ENCODE data around the gene SCARB2.

DNA sequence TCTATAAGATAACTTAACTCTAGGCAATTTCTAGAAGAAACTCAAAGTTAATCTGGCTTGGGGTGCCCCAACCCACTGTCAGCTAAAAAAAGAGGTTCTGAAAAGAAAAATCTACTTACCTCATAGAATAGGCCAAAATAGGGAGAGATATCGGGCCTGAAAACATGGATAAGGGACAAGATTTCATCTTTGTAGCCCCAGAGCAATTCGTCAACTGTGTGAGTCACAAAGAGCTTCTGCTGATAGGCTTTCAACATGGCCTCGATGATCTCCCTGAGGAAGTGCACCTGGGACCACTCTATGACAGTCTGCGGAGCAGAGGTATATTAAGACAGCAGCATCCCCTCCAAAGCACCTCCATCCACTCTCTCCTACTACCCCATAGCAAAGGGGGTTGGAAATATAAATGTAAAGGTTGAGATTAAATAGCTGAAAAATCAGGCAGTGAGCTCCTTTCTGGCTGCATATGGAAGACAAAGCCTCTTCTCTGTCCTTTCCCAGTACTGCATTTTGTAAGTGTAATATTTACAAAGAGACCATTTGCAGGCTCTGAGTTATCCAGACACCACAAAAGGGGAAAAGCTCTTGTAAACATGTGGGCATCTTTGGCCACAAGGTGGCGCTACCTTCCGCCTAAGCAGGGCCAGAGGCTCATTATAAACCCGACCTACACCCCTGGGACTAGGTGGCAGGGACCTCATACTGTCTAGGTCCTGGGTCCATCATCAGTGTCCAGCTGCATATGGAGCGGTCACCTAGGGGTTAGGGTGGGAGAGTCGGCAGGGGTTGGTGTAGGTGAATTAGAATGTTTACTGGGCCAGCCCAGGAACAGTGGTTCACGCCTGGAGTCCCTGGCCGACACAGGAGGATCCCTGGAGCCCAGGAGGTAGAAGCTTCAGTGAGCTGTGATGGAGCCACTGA lies 34.0 kb downstream of the SCARB2 start:
- TF ChIP-seq, protein P1, sequence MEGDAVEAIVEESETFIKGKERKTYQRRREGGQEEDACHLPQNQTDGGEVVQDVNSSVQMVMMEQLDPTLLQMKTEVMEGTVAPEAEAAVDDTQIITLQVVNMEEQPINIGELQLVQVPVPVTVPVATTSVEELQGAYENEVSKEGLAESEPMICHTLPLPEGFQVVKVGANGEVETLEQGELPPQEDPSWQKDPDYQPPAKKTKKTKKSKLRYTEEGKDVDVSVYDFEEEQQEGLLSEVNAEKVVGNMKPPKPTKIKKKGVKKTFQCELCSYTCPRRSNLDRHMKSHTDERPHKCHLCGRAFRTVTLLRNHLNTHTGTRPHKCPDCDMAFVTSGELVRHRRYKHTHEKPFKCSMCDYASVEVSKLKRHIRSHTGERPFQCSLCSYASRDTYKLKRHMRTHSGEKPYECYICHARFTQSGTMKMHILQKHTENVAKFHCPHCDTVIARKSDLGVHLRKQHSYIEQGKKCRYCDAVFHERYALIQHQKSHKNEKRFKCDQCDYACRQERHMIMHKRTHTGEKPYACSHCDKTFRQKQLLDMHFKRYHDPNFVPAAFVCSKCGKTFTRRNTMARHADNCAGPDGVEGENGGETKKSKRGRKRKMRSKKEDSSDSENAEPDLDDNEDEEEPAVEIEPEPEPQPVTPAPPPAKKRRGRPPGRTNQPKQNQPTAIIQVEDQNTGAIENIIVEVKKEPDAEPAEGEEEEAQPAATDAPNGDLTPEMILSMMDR (conservative IDR thresholded peaks at IDR 0.05 in 1 of 2, IDR thresholded peaks at IDR 0.05 in 1 of 2; ENCODE audit: low read depth in 1 of 2, low read length in 2 of 2), result peak; percentile 92 to 97
- TF ChIP-seq EZH2 (IDR thresholded peaks at IDR 0.05; ENCODE audit: low read length, missing control alignments), result no peak

Measured in fibroblast of lung (primary cell).